ENCODE data around the gene CAMKK2.

CAMKK2 gene

DNA sequence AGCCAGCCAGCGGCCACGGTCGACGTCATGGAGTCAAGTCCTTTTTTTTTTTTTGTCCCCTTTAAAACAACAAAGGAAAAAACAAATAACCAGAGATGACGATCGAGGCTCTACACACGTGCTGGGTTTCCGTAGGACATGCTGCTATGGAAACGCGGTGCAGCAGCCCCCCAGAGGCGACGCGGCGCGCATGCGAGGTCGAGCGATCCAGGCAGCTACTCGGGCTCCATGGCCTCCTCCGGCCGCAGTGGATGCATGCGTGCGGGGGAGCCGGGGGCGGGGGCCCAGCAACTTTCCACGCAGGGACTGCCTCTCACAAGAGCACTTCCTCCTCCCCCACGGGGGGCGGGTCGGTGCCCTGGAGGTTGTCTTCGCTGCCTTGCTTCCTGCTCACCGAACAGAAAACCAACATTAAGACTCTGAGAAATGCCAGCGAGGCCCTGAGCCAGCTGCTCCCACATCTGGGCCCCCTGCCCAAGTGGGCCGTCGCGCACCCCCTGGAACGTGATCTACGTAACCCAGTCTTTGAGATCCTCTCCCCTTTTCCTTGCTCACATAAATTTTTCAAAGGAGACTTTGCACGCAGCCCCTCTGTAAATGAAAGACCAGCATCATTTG is 55.9 kb downstream of the CAMKK2 start:
- Histone ChIP-seq H3K4me1 (ENCODE audit: insufficient read depth, poor library complexity, severe bottlenecking) (no peaks in the 10 kb centered on the region), H3K4me3 (ENCODE audit: severe bottlenecking) (no peak overlapping the region), H3K36me3 (ENCODE audit: low read depth) (peaks cover 14% of the 10 kb centered on the region), H3K9me3 (ENCODE audit: severe bottlenecking) (no peaks in the 10 kb centered on the region), H3K27ac (ENCODE audit: poor library complexity, severe bottlenecking) (no peak overlapping the region), H3K27me3 (ENCODE audit: insufficient read depth, poor library complexity, severe bottlenecking) (no peaks in the 10 kb centered on the region)
- TF ChIP-seq, protein P1, sequence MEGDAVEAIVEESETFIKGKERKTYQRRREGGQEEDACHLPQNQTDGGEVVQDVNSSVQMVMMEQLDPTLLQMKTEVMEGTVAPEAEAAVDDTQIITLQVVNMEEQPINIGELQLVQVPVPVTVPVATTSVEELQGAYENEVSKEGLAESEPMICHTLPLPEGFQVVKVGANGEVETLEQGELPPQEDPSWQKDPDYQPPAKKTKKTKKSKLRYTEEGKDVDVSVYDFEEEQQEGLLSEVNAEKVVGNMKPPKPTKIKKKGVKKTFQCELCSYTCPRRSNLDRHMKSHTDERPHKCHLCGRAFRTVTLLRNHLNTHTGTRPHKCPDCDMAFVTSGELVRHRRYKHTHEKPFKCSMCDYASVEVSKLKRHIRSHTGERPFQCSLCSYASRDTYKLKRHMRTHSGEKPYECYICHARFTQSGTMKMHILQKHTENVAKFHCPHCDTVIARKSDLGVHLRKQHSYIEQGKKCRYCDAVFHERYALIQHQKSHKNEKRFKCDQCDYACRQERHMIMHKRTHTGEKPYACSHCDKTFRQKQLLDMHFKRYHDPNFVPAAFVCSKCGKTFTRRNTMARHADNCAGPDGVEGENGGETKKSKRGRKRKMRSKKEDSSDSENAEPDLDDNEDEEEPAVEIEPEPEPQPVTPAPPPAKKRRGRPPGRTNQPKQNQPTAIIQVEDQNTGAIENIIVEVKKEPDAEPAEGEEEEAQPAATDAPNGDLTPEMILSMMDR (IDR thresholded peaks at IDR 0.05; ENCODE audit: poor library complexity, severe bottlenecking) = no peak
- no peak for ATAC-seq (ENCODE audit: low read depth)
- no peak for DNase-seq (ENCODE audit: low spot score)

DNA sequence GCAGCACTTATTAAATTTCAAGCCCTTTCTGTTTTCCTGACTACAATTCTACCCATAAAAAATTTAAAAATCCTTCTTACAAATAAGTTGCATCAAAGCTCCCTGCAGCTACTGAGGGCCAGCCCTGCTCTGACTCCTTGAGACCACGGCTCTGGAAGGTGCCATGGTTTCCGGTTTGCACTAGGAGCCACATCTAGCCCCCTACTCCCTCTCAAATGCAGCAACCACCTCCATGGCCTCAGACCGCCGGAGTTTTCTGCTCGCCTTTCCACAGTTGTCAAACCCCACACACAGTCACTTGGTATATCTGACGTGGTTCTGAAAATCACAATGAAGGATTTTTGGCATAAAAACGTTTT is 56.5 kb downstream of the CAMKK2 start:
- DNase-seq (ENCODE audit: low spot score) (no peak), ATAC-seq (ENCODE audit: low read depth) (no peak)
- H3K27me3 ChIP-seq (ENCODE audit: insufficient read depth, poor library complexity, severe bottlenecking) = no peaks in the 10 kb centered on the region
- H3K36me3 ChIP-seq (ENCODE audit: low read depth) = peaks cover 12% of the 10 kb centered on the region
- H3K27ac ChIP-seq (ENCODE audit: poor library complexity, severe bottlenecking) = no peak overlapping the region
- H3K9me3 ChIP-seq (ENCODE audit: severe bottlenecking) = no peaks in the 10 kb centered on the region
- H3K4me1 ChIP-seq (ENCODE audit: insufficient read depth, poor library complexity, severe bottlenecking) = no peaks in the 10 kb centered on the region
- no peak overlapping the region for H3K4me3 ChIP-seq (ENCODE audit: severe bottlenecking)
- TF ChIP-seq, protein P1 (IDR thresholded peaks at IDR 0.05; ENCODE audit: poor library complexity, severe bottlenecking) = no peak

DNA sequence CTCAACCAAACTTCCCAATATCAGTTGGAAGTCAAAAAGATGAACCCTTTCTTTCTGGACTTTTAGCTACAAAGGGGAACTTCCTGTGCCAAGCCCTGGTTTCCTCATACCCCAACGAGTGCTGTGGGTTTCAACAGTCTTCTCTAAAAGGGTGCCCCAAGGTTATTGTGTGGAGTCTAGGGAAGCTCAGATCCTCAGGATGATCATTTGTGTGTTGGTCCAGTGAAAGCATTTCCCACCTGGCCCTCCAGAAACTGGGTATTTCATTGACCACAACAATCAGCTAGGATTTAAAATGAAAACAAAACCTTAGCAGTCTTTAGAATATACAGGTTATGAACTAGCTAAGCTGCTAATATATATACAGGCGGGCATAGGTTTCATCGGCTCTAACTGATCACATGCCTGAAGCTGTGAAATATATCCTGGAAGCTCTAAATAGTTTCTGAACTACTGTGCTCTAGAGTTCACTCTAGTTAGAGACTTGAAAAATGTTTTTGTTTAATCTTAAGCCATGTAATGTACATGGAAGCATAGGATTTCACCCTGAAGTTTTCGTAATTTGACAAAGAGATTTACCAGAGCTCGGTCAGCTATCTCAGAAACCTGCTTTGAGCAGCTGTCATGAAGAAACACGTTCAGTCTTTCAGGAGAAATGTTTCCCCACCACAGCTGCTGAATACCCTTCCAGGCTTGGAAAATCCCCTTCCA is 57.0 kb downstream of the CAMKK2 start:
- peaks cover 12% of the 10 kb centered on the region for H3K36me3 ChIP-seq (ENCODE audit: low read depth)
- ATAC-seq (ENCODE audit: low read depth) (no peak), DNase-seq (ENCODE audit: low spot score) (no peak)
- no peaks in the 10 kb centered on the region for H3K4me1 ChIP-seq (ENCODE audit: insufficient read depth, poor library complexity, severe bottlenecking)
- no peak overlapping the region for H3K27ac ChIP-seq (ENCODE audit: poor library complexity, severe bottlenecking)
- H3K4me3 ChIP-seq (ENCODE audit: severe bottlenecking) = no peak overlapping the region
- H3K9me3 ChIP-seq (ENCODE audit: severe bottlenecking) = no peaks in the 10 kb centered on the region
- TF ChIP-seq, protein P1 (IDR thresholded peaks at IDR 0.05; ENCODE audit: poor library complexity, severe bottlenecking) = no peak
- H3K27me3 ChIP-seq (ENCODE audit: insufficient read depth, poor library complexity, severe bottlenecking) = no peaks in the 10 kb centered on the region

DNA sequence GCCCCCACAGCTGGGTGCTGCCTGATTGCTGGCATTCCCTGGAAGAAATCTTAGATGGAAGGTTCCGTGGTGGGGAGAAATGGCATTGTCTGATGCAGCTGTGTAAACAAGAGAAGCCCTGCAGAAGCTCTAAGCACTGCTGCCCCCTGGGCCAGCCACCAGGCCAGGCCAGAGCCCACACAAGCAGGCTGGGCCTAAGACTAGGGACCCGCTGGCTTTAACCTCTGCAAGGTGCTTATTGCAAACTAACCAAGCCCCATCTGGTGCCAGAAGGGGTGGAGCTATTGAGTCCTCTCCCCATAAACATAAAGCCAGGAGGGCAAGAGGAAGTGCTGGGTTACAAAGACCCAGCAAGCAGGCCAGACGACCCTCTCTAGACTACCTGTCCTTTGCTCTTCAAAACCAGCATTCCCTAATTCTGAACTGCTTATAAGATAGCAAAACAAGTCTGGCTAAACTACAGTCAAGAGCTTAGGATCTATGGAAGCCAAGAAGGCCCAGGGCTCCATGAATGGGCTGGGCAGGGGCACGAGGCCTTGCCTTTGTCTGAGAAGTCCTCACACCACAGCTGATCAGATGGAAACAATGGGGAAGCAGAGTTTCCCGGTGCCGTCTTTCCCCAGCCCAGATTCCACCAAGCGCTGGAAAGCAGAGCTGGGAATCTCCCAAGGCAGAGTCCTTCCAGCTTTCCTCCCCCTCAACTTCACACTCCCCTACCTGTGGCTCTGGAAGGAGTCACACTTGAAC is 57.7 kb downstream of the CAMKK2 start:
- TF ChIP-seq, protein P1 (IDR thresholded peaks at IDR 0.05; ENCODE audit: poor library complexity, severe bottlenecking) = no peak
- DNase-seq (ENCODE audit: low spot score) (no peak), ATAC-seq (ENCODE audit: low read depth) (no peak; the same call in 2 of the 3 replicates)
- Histone ChIP-seq H3K27me3 (ENCODE audit: insufficient read depth, poor library complexity, severe bottlenecking) (no peaks in the 10 kb centered on the region), H3K4me1 (ENCODE audit: insufficient read depth, poor library complexity, severe bottlenecking) (no peaks in the 10 kb centered on the region), H3K9me3 (ENCODE audit: severe bottlenecking) (no peaks in the 10 kb centered on the region), H3K36me3 (ENCODE audit: low read depth) (peaks cover 12% of the 10 kb centered on the region), H3K4me3 (ENCODE audit: severe bottlenecking) (no peak overlapping the region), H3K27ac (ENCODE audit: poor library complexity, severe bottlenecking) (no peak overlapping the region)

Data from RWPE2 (cell line).